Nephron (organoid): ENCODE measurements around the gene TBC1D16.

Source experiments
- H3K27ac Mint-ChIP-seq, 3 experiments: 2 replicates each; pipeline ENCODE4 v1.8.0; 2020; ENCODE audit warnings: mixed read lengths in 3 of 3, mild to moderate bottlenecking in 2 of 3, moderate library complexity in 1 of 3
- H3K27me3 Mint-ChIP-seq: 2 replicates; pipeline ENCODE4 v1.8.0; 2021; ENCODE audit warnings: low read depth, mild to moderate bottlenecking, moderate library complexity, mixed read lengths
- H3K36me3 Mint-ChIP-seq: 2 replicates; pipeline ENCODE4 v1.8.0; 2020; ENCODE audit warnings: low read depth, mixed read lengths
- H3K4me1 Mint-ChIP-seq: 2 replicates; pipeline ENCODE4 v1.8.0; 2020; ENCODE audit warnings: mixed read lengths
- H3K4me3 Mint-ChIP-seq, 3 experiments: 2 replicates each; pipeline ENCODE4 v1.8.0; 2020; ENCODE audit warnings: mild to moderate bottlenecking in 3 of 3, mixed read lengths in 3 of 3, moderate library complexity in 2 of 3
- H3K9me3 Mint-ChIP-seq: 2 replicates; pipeline ENCODE4 v1.8.0; 2020; ENCODE audit warnings: mixed read lengths
- CTCF ChIP-seq, 3 experiments: fragments of 200-600 bp; sonication (generic); IDR thresholded peaks; one replicate each; pipeline ENCODE4 v1.5.0; 2021; ENCODE audit warnings: antibody characterized with exemption in 3 of 3; ENCODE audit not compliant: unreplicated experiment in 3 of 3

Gene TBC1D16

GRCh38 chr17:79938336-79939093 lies 97.2 kb downstream of the TBC1D16 start:
- no peak for TF ChIP-seq CTCF (IDR thresholded peaks at IDR 0.05; ENCODE audit: unreplicated experiment in 3 of 3)
- Mint-ChIP-seq H3K4me3 (no peak overlapping the region), H3K27ac (no peak overlapping the region), H3K27me3 (peaks cover 13% of the 10 kb centered on the region), H3K9me3 (no peaks in the 10 kb centered on the region), H3K4me1 (peaks cover 14% of the 10 kb centered on the region), H3K36me3 (peaks cover 27% of the 10 kb centered on the region)

- H3K36me3 Mint-ChIP-seq: peaks cover 20% of the 10 kb centered on the region
- H3K4me3 Mint-ChIP-seq: peak overlapping the region in 1 of 3 experiments; percentile 44
- no peaks in the 10 kb centered on the region for H3K9me3 Mint-ChIP-seq
- peaks cover 21% of the 10 kb centered on the region for H3K27me3 Mint-ChIP-seq
- H3K4me1 Mint-ChIP-seq: peaks cover 17% of the 10 kb centered on the region
- H3K27ac Mint-ChIP-seq: no peak overlapping the region
- no peak for TF ChIP-seq CTCF (IDR thresholded peaks at IDR 0.05; ENCODE audit: unreplicated experiment in 3 of 3)
These were observed 98.0 kb downstream of the TBC1D16 start for GRCh38 chr17:79937391-79938335.

GRCh38 chr17:79936641-79937381 lies 98.9 kb downstream of the TBC1D16 start:
- no peaks in the 10 kb centered on the region for H3K9me3 Mint-ChIP-seq
- H3K4me1 Mint-ChIP-seq: peaks cover 23% of the 10 kb centered on the region
- TF ChIP-seq CTCF (IDR thresholded peaks at IDR 0.05; ENCODE audit: unreplicated experiment in 3 of 3): no peak
- peaks cover 29% of the 10 kb centered on the region for H3K27me3 Mint-ChIP-seq
- H3K36me3 Mint-ChIP-seq: peaks cover 20% of the 10 kb centered on the region
- H3K27ac Mint-ChIP-seq: no peak overlapping the region
- no peak overlapping the region for H3K4me3 Mint-ChIP-seq

DNA sequence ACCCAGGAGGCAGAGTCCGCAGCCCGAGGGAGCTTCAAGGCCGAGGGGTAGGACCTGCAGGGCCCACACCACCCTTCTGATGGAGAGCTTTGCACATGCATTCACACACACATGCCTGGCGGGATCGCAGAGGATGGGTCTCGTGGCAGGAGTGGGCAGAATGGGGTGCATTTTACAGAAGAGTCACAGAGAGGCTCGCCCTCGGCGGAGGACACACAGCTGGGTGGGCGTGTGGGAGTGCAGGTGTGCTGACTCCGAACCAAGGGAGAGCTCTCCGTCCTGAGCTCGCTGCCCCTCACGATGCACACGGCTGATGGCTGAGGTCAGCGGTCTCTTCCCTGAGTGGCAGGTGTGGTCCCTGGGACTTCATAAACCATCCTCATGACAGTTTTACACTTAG lies 99.6 kb downstream of the TBC1D16 start:
- no peaks in the 10 kb centered on the region for H3K9me3 Mint-ChIP-seq
- H3K27me3 Mint-ChIP-seq: peaks cover 36% of the 10 kb centered on the region
- no peak overlapping the region for H3K4me3 Mint-ChIP-seq
- peak overlapping the region in 1 of 3 experiments; percentile 75 for H3K27ac Mint-ChIP-seq
- peaks cover 23% of the 10 kb centered on the region for H3K4me1 Mint-ChIP-seq
- TF ChIP-seq CTCF (IDR thresholded peaks at IDR 0.05; ENCODE audit: unreplicated experiment in 3 of 3): no peak
- H3K36me3 Mint-ChIP-seq: peaks cover 20% of the 10 kb centered on the region

GRCh38 chr17:79935197-79935885 lies 100.3 kb downstream of the TBC1D16 start:
- Mint-ChIP-seq H3K27ac (peak overlapping the region in 1 of 3 experiments; percentile 75), H3K4me3 (no peak overlapping the region), H3K27me3 (peaks cover 43% of the 10 kb centered on the region), H3K36me3 (peaks cover 17% of the 10 kb centered on the region), H3K4me1 (peaks cover 23% of the 10 kb centered on the region), H3K9me3 (no peaks in the 10 kb centered on the region)
- TF ChIP-seq CTCF (IDR thresholded peaks at IDR 0.05; ENCODE audit: unreplicated experiment in 3 of 3): no peak
